ENCODE data around the gene EPC1. TPM values are rescaled to one million over a fixed set of nuclear protein-coding genes. Genes with fewer than 3 reads are reported as not detected.

Gene EPC1
- total and polyA plus RNA-seq, 7 donors: 13.2 to 54.3 (median 42.6) TPM

DNA sequence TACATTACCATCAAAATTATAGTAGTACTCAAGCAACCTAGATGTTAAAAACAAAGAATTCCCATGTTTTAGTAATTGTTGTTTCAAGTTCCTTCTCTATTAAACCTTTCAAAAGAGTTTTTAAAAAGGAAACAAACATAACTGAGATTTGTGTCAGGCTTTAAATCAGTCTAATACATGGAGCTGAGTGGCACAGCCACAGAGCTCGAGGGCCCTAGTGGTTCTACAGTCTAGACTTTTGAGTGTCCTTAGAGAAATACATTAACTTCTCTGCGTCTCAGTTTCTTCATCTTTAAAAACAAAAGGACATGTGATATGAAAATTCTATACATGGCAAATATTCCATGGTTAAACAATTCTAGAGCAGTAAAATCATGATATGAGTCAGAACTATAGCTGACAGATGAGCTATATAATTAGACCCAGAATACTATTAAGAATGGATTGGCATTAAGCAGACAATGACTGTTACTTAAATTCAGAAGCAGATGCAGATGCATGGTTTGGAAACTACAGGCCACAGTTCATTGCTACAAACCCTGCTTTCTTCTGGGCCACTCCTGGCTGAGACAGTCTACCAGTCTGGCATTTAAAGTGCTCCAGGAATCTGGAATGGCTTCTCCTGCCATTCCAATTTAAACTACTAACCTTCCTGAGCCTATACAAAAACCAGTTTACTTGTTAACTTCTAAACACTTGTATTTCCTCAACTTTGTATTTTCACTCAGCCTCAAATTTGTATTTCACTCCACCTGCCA is 77.4 kb downstream of the EPC1 start:
- peaks cover 0 to 15% (median 7%) of the 10 kb centered on the region in 4 donors for H3K4me1 ChIP-seq
- intact Hi-C loops (cut with DNase I): no loop called here
- no peaks in the 10 kb centered on the region for H3K9me3 ChIP-seq
- WGBS, 2 donors: 85 to 86% methylated on average over 2 of the region's 2 CpGs
- H3K36me3 ChIP-seq: peaks cover 19 to 67% (median 26%) of the 10 kb centered on the region in 4 donors
- no peaks in the 10 kb centered on the region for H3K27me3 ChIP-seq
- TF ChIP-seq POLR2A (IDR thresholded peaks at IDR 0.05) (no peak), EP300 (IDR thresholded peaks at IDR 0.05) (no peak), POLR2AphosphoS5 (IDR thresholded peaks at IDR 0.05) (no peak)
- TF ChIP-seq, protein P1, sequence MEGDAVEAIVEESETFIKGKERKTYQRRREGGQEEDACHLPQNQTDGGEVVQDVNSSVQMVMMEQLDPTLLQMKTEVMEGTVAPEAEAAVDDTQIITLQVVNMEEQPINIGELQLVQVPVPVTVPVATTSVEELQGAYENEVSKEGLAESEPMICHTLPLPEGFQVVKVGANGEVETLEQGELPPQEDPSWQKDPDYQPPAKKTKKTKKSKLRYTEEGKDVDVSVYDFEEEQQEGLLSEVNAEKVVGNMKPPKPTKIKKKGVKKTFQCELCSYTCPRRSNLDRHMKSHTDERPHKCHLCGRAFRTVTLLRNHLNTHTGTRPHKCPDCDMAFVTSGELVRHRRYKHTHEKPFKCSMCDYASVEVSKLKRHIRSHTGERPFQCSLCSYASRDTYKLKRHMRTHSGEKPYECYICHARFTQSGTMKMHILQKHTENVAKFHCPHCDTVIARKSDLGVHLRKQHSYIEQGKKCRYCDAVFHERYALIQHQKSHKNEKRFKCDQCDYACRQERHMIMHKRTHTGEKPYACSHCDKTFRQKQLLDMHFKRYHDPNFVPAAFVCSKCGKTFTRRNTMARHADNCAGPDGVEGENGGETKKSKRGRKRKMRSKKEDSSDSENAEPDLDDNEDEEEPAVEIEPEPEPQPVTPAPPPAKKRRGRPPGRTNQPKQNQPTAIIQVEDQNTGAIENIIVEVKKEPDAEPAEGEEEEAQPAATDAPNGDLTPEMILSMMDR (IDR thresholded peaks at IDR 0.05): no peak
- DNase-seq: no peak
- H3K27ac ChIP-seq: no peak overlapping the region
- H3K4me3 ChIP-seq: no peak overlapping the region

- no peak overlapping the region for H3K27ac ChIP-seq
- intact Hi-C loops (cut with DNase I): no loop called here
Measured at GRCh38 chr10:32268788-32269187, 78.2 kb downstream of the EPC1 start.

GRCh38 chr10:32266979-32267378 is 80.0 kb downstream of the EPC1 start:
- H3K4me1 ChIP-seq: peaks cover 0 to 15% (median 7%) of the 10 kb centered on the region in 4 donors
- DNase-seq: no peak
- intact Hi-C loops (cut with DNase I): no loop called here
- no peak overlapping the region for H3K4me3 ChIP-seq
- no peaks in the 10 kb centered on the region for H3K27me3 ChIP-seq
- peaks cover 19 to 53% (median 22%) of the 10 kb centered on the region in 4 donors for H3K36me3 ChIP-seq
- 84 to 89% methylated on average over 5 of the region's 5 CpGs for WGBS, 2 donors
- no peak overlapping the region for H3K27ac ChIP-seq
- TF ChIP-seq POLR2AphosphoS5 (IDR thresholded peaks at IDR 0.05): peak in 2 of 4 donors; percentile 9 to 21
- TF ChIP-seq, protein P1 (IDR thresholded peaks at IDR 0.05): no peak
- H3K9me3 ChIP-seq: no peaks in the 10 kb centered on the region

More at GRCh38 chr10:32268788-32269187, 78.2 kb downstream of the EPC1 start:
- no peaks in the 10 kb centered on the region for H3K9me3 ChIP-seq
- H3K4me1 ChIP-seq: peaks cover 0 to 15% (median 7%) of the 10 kb centered on the region in 4 donors
- no peak for DNase-seq
- TF ChIP-seq, protein P1 (IDR thresholded peaks at IDR 0.05): no peak
- TF ChIP-seq EP300 (IDR thresholded peaks at IDR 0.05): no peak
- no peak for TF ChIP-seq POLR2AphosphoS5 (IDR thresholded peaks at IDR 0.05)
- TF ChIP-seq POLR2A (IDR thresholded peaks at IDR 0.05): no peak
- no peaks in the 10 kb centered on the region for H3K27me3 ChIP-seq
- WGBS, 2 donors: 91 to 94% methylated on average over 4 of the region's 4 CpGs
- H3K36me3 ChIP-seq: peaks cover 19 to 67% (median 26%) of the 10 kb centered on the region in 4 donors
- no peak overlapping the region for H3K4me3 ChIP-seq

GRCh38 chr10:32266566-32266965 is 80.4 kb downstream of the EPC1 start:
- H3K27me3 ChIP-seq: no peaks in the 10 kb centered on the region
- peaks cover 15 to 49% (median 19%) of the 10 kb centered on the region in 4 donors for H3K36me3 ChIP-seq
- no peak for DNase-seq
- no peaks in the 10 kb centered on the region for H3K9me3 ChIP-seq
- TF ChIP-seq EP300 (IDR thresholded peaks at IDR 0.05) (no peak), POLR2AphosphoS5 (IDR thresholded peaks at IDR 0.05) (no peak), POLR2A (IDR thresholded peaks at IDR 0.05) (no peak)
- TF ChIP-seq, protein P1 (IDR thresholded peaks at IDR 0.05): no peak
- no peak overlapping the region for H3K27ac ChIP-seq
- 98 to 100% methylated on average over 2 of the region's 2 CpGs for WGBS, 2 donors
- H3K4me1 ChIP-seq: peaks cover 0 to 15% (median 7%) of the 10 kb centered on the region in 4 donors
- intact Hi-C loops (cut with DNase I): no loop called here
- no peak overlapping the region for H3K4me3 ChIP-seq

All from sigmoid colon (tissue), 7 donors.